IMR-90 (cell line): ENCODE results near the gene SPAM1. TPM values are rescaled to one million over a fixed set of nuclear protein-coding genes. Genes with fewer than 3 reads are reported as not detected.

Experiments used
- ATAC-seq: fragments of 200-7000 bp; cut with Tn5 transposase; 2 replicates; pipeline ENCODE4 v1.9.1; 2020; ENCODE audit warnings: low read depth, mild to moderate bottlenecking, moderate library complexity
- BruUV-seq: library from RNA; stranded (reverse); fragments of 400-500 nt; replicated peaks from 2 replicates; lab custom pipeline; 2021; lab: Mats Ljungman, UMichigan
- CTCF ChIA-PET: fragments of 300-600 bp; formaldehyde crosslinking; extraction: SDS; loops from one replicate; lab custom pipeline; 2021; ENCODE audit warnings: antibody characterized with exemption; lab: Yijun Ruan, JAX
- POLR2A ChIA-PET: fragments of 300-600 bp; sonication (Branson Sonifier 250); formaldehyde crosslinking; loops from one replicate; lab custom pipeline; 2022; ENCODE audit warnings: antibody characterized with exemption; ENCODE audit not compliant: unreplicated experiment; lab: Charles Lee
- DNase-seq: peaks from one replicate; pipeline ENCODE4 v3.0.0; 2013
- H2AFZ ChIP-seq: replicated peaks from 2 replicates; pipeline ENCODE3; 2013; ENCODE audit warnings: low read length, mild to moderate bottlenecking; ENCODE audit not compliant: poor library complexity
- H2AK5ac ChIP-seq: 2 replicates; pipeline ENCODE4 v1.6.1; 2013; ENCODE audit warnings: low read depth, low read length, inconsistent platforms
- H2AK9ac ChIP-seq: replicated peaks from 2 replicates; pipeline ENCODE3; 2013; ENCODE audit warnings: mild to moderate bottlenecking, low read depth, low read length, moderate library complexity; ENCODE audit not compliant: poor library complexity
- H2BK120ac ChIP-seq: 2 replicates; pipeline ENCODE4 v1.6.1; 2013; ENCODE audit warnings: low read depth, low read length, inconsistent platforms
- H2BK15ac ChIP-seq: 3 replicates; pipeline ENCODE4 v1.6.1; 2013; ENCODE audit warnings: low read depth, low read length, inconsistent platforms
- H2BK20ac ChIP-seq: 2 replicates; pipeline ENCODE4 v1.6.1; 2013; ENCODE audit warnings: low read depth, mild to moderate bottlenecking, inconsistent platforms, low read length, moderate library complexity
- H2BK5ac ChIP-seq: 2 replicates; pipeline ENCODE4 v1.6.1; 2013; ENCODE audit warnings: mild to moderate bottlenecking, low read depth, low read length, inconsistent platforms; ENCODE audit not compliant: poor library complexity, severe bottlenecking
- H3K14ac ChIP-seq: replicated peaks from 2 replicates; pipeline ENCODE4 v1.6.1; 2013; ENCODE audit warnings: low read depth, low read length, inconsistent platforms
- H3K18ac ChIP-seq: 2 replicates; pipeline ENCODE4 v1.6.1; 2013; ENCODE audit warnings: low read depth, low read length, control low read depth
- H3K23ac ChIP-seq: 2 replicates; pipeline ENCODE4 v1.6.1; 2013; ENCODE audit warnings: low read depth, low read length, inconsistent platforms
- H3K27ac ChIP-seq: 2 replicates; pipeline ENCODE4 v1.5.1; 2013; ENCODE audit warnings: mild to moderate bottlenecking, control low read depth, low read length; ENCODE audit not compliant: insufficient read depth
- H3K27me3 ChIP-seq: 2 replicates; pipeline ENCODE4 v1.6.1; 2013; ENCODE audit warnings: low read length; ENCODE audit not compliant: control insufficient read depth, insufficient read depth
- H3K36me3 ChIP-seq: 2 replicates; pipeline ENCODE4 v1.6.1; 2013; ENCODE audit warnings: low read length, mixed read lengths; ENCODE audit not compliant: control insufficient read depth, insufficient read depth
- H3K4ac ChIP-seq: 2 replicates; pipeline ENCODE4 v1.6.1; 2013; ENCODE audit warnings: low read depth, low read length, inconsistent platforms
- H3K4me1 ChIP-seq: 2 replicates; pipeline ENCODE4 v1.6.1; 2013; ENCODE audit warnings: low read length, mixed read lengths; ENCODE audit not compliant: control insufficient read depth, insufficient read depth
- H3K4me2 ChIP-seq: 2 replicates; pipeline ENCODE4 v1.6.1; 2013; ENCODE audit warnings: low read depth, mild to moderate bottlenecking, control low read depth, low read length, moderate library complexity
- H3K4me3 ChIP-seq: 2 replicates; pipeline ENCODE4 v1.5.1; 2013; ENCODE audit warnings: low read depth, mild to moderate bottlenecking, control low read depth, low read length, moderate library complexity; ENCODE audit not compliant: insufficient read depth
- H3K56ac ChIP-seq: 2 replicates; pipeline ENCODE4 v1.6.1; 2013; ENCODE audit warnings: low read length, inconsistent platforms; ENCODE audit not compliant: insufficient read depth; ENCODE audit errors: extremely low read depth
- H3K79me1 ChIP-seq, 2 experiments: 2 replicates each; pipeline ENCODE4 v1.6.1; 2013; ENCODE audit warnings: low read length in 2 of 2, inconsistent platforms in 1 of 2, low read depth in 1 of 2
- H3K9ac ChIP-seq: 2 replicates; pipeline ENCODE4 v1.6.1; 2013; ENCODE audit warnings: low read depth, low read length, control low read depth
- H3K9me1 ChIP-seq: 2 replicates; pipeline ENCODE4 v1.6.1; 2013; ENCODE audit warnings: low read length, inconsistent platforms; ENCODE audit not compliant: insufficient read depth
- H3K9me3 ChIP-seq: 2 replicates; pipeline ENCODE4 v1.6.1; 2013; ENCODE audit warnings: low read length; ENCODE audit not compliant: control insufficient read depth, insufficient read depth
- H4K20me1 ChIP-seq: 2 replicates; pipeline ENCODE4 v1.6.1; 2013; ENCODE audit warnings: low read length, inconsistent platforms; ENCODE audit not compliant: insufficient read depth
- H4K5ac ChIP-seq: 2 replicates; pipeline ENCODE4 v1.6.1; 2013; ENCODE audit warnings: mild to moderate bottlenecking, low read depth, low read length, control low read depth
- H4K8ac ChIP-seq, 2 experiments: 2 replicates each; pipeline ENCODE4 v1.6.1; 2013; ENCODE audit warnings: low read depth in 2 of 2, low read length in 2 of 2, control low read depth in 1 of 2, inconsistent platforms in 1 of 2
- H4K91ac ChIP-seq: 2 replicates; pipeline ENCODE4 v1.6.1; 2013; ENCODE audit warnings: low read depth, low read length, inconsistent platforms; ENCODE audit not compliant: insufficient read depth
- CHD1 ChIP-seq: IDR thresholded peaks from 2 replicates; pipeline ENCODE4 v1.6.1; 2012; ENCODE audit warnings: low read depth, low read length, improper control_type of control experiment
- WGBS, 2 experiments: methylation state at CpG; one replicate each; pipeline versions ENCODE4 v1.1.5 to v1.1.7; 2013; ENCODE audit warnings: missing lambda C conversion rate in 2 of 2; ENCODE audit not compliant: insufficient read length in 1 of 2; ENCODE audit errors: extremely low coverage in 2 of 2; 5-methylcytosine and 5-hydroxymethylcytosine counted together
- dilution Hi-C: fragments of 300-500 bp; cut with HindIII; formaldehyde crosslinking; loops from one replicate; pipeline ENCODE4 v1.14.3; 2018; ENCODE audit warnings: low sequenced_read_pairs; ENCODE audit not compliant: unreplicated experiment
- in situ Hi-C: fragments of 300-500 bp; cut with MboI; formaldehyde crosslinking; loops from 3 replicates; pipeline ENCODE4 v1.14.3; 2019; ENCODE audit warnings: low sequenced_read_pairs, inconsistent platforms, mixed read lengths
- intact Hi-C: fragments of 100-400 bp; cut with micrococcal nuclease; formaldehyde crosslinking; loops from 2 replicates; pipeline ENCODE4 v1.10.0; 2022
- polyA plus RNA-seq, 3 experiments: library from polyadenylated mRNA; depleted of rRNA; stranded (reverse); fragments of >200 nt; gene quantifications; 2 replicates each; pipeline ENCODE4 v1.2.3, GENCODE V29; 2012; ENCODE audit warnings: low replicate concordance in 1 of 3
- total RNA-seq: library from RNA; depleted of rRNA; stranded (reverse); fragments of >200 nt; gene quantifications from 2 replicates; pipeline ENCODE4 v1.2.3, GENCODE V29; 2012

Gene SPAM1
- total and polyA plus RNA-seq, 2 of the 4 experiments (the other 2 are of a cell fraction): not detected

DNA sequence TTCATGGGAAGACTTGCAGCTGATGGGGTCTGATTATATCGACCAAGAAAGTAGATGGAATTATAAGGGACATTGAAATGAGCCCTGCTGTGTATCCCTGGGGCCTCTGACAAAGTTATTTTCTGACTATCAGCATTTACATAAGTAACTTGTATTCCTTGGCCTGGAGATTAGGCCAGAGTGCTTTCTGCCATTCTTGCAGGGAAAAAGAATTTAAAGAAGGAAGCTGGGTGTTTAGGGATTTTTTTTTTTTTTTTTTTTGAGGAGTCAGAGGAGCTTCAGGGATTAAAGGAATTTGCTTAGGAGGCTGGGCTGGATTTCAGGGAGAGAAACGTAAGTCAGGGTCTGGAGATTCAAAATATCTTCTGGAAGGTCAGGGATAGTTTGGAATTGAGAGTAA, 4.6 kb downstream of the SPAM1 start:
- no peak overlapping the region for H4K5ac ChIP-seq
- BruUV-seq: no TSS peak
- H3K4me1 ChIP-seq: no peaks in the 10 kb centered on the region
- no peaks in the 10 kb centered on the region for H3K36me3 ChIP-seq
- no peak overlapping the region for H3K27ac ChIP-seq
- H2AK9ac ChIP-seq: no peak overlapping the region
- DNase-seq: no peak
- no peaks in the 10 kb centered on the region for H4K20me1 ChIP-seq
- H4K91ac ChIP-seq: no peak overlapping the region
- no peak overlapping the region for H3K14ac ChIP-seq
- H2BK5ac ChIP-seq: no peak overlapping the region
- no peak overlapping the region for H2AFZ ChIP-seq
- no peak overlapping the region for H3K4ac ChIP-seq
- H3K27me3 ChIP-seq: no peaks in the 10 kb centered on the region
- H3K79me1 ChIP-seq: no peaks in the 10 kb centered on the region
- H3K4me2 ChIP-seq: no peak overlapping the region
- H2BK15ac ChIP-seq: no peak overlapping the region
- ChIA-PET POLR2A (no interaction called here), CTCF (interaction anchor here (0.6 kb wide), 1 partner anchor 201 kb away, joined by 3 read pairs; no protein-coding TSS in a partner anchor)
- H3K9ac ChIP-seq: no peak overlapping the region
- H3K9me3 ChIP-seq: no peaks in the 10 kb centered on the region
- no peak for TF ChIP-seq CHD1
- no peak overlapping the region for H3K18ac ChIP-seq
- intact Hi-C loops: no loop called here
- H3K9me1 ChIP-seq: no peaks in the 10 kb centered on the region
- ATAC-seq: no peak
- dilution Hi-C loops: no loop called here
- WGBS, 2 experiments: no CpG with 5 or more reads among the region's 2 CpGs
- H2BK120ac ChIP-seq: no peak overlapping the region
- in situ Hi-C loops: no loop called here
- no peak overlapping the region for H4K8ac ChIP-seq
- H3K4me3 ChIP-seq: no peak overlapping the region
- no peak overlapping the region for H3K56ac ChIP-seq
- no peak overlapping the region for H2BK20ac ChIP-seq
- H3K23ac ChIP-seq: no peak overlapping the region
- H2AK5ac ChIP-seq: no peak overlapping the region
